Mesenteric fat pad (tissue), 1 donor: Measurements from ENCODE around the gene CENPP. TPM values are rescaled to one million over a fixed set of nuclear protein-coding genes. Genes with fewer than 3 reads are reported as not detected.

Source experiments
- DNase-seq: peaks from one replicate; pipeline ENCODE4 v3.0.0-alpha.2; 2020; ENCODE audit warnings: low spot score
- total RNA-seq: library from RNA; stranded (reverse); fragmentation: NEBNext Ultra II Directional; extraction: Animal tissue kit (Norgen Biotek cat#: 25700); gene quantifications from one replicate; pipeline ENCODE4 v1.2.1, GENCODE V29; 2021
- donor health status: DM: yes; HTN: yes; CAD: no.

The CENPP gene
- total RNA-seq, 1 donor from 2014 or later: 4.0 TPM

- peak; percentile 90 for DNase-seq
Measured at GRCh38 chr9:92634712-92635605, 309.2 kb downstream of the CENPP start.

- DNase-seq: peak; percentile 62
Measured at GRCh38 chr9:92635760-92636159, 310.0 kb downstream of the CENPP start.

GRCh38 chr9:92636627-92637026, 310.9 kb downstream of the CENPP start:
- peak; percentile 30 for DNase-seq

- peak; percentile 82 for DNase-seq
Measured at GRCh38 chr9:92637326-92637725, 311.6 kb downstream of the CENPP start.

GRCh38 chr9:92637886-92638620, 312.3 kb downstream of the CENPP start:
- DNase-seq: peak; percentile 86

- peak; percentile 64 for DNase-seq
Measured at GRCh38 chr9:92638621-92639101, 312.9 kb downstream of the CENPP start.

- peak; percentile 49 for DNase-seq
Measured at GRCh38 chr9:92639124-92639523, 313.4 kb downstream of the CENPP start.

GRCh38 chr9:92639791-92640271, 314.1 kb downstream of the CENPP start:
- peak; percentile 82 for DNase-seq

GRCh38 chr9:92640398-92641091, 314.8 kb downstream of the CENPP start:
- DNase-seq: peak; percentile 65

GRCh38 chr9:92641092-92641809, 315.5 kb downstream of the CENPP start:
- DNase-seq: peak; percentile 28

GRCh38 chr9:92642041-92642451, 316.3 kb downstream of the CENPP start:
- DNase-seq: peak; percentile 81

GRCh38 chr9:92642564-92642963, 316.8 kb downstream of the CENPP start:
- DNase-seq: peak; percentile 30

- DNase-seq: peak; percentile 33
Measured at GRCh38 chr9:92644278-92644677, 318.5 kb downstream of the CENPP start.

GRCh38 chr9:92645041-92645440, 319.3 kb downstream of the CENPP start:
- peak; percentile 30 for DNase-seq

- peak; percentile 45 for DNase-seq
Measured at GRCh38 chr9:92647671-92648473, 322.1 kb downstream of the CENPP start.

- peak; percentile 75 for DNase-seq
Measured at GRCh38 chr9:92648474-92648971, 322.8 kb downstream of the CENPP start.

GRCh38 chr9:92649007-92649406, 323.3 kb downstream of the CENPP start:
- peak; percentile 45 for DNase-seq

- peak; percentile 82 for DNase-seq
Measured at GRCh38 chr9:92650296-92650695, 324.5 kb downstream of the CENPP start.

GRCh38 chr9:92650839-92651621, 325.3 kb downstream of the CENPP start:
- DNase-seq: peak; percentile 79
